NCI-H1105 (cell line): ENCODE results near the gene CEP250.
"Not testable (repeated sequence)": the region's sequence is repeated elsewhere in the genome, so short reads cannot be mapped to it uniquely, and the experiment has no call there.

Source experiments
- DNase-seq: peaks from one replicate; lab custom pipeline; 2025; lab: John Stamatoyannopoulos, UW

CEP250 gene

DNA sequence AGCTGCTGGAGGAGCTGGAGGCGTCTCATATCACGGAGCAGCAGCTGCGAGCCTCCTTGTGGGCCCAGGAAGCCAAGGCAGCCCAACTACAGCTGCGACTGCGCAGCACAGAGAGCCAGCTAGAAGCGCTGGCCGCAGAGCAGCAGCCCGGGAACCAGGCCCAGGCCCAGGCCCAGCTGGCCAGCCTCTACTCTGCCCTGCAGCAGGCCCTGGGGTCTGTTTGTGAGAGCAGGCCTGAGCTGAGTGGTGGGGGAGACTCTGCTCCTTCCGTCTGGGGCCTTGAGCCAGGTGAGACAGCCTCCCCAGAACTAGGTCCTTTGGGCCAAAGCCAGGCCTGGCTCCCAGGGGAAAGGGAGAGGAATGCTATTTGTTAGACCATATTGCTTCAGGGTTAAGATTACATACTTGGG lies 42.4 kb downstream of the CEP250 start:
- no peak for DNase-seq

GRCh38 chr20:35499271-35499670 lies 43.9 kb downstream of the CEP250 start:
- no peak for DNase-seq

- DNase-seq = no peak
Observed at GRCh38 chr20:35502352-35502751, 47.0 kb downstream of the CEP250 start.

DNA sequence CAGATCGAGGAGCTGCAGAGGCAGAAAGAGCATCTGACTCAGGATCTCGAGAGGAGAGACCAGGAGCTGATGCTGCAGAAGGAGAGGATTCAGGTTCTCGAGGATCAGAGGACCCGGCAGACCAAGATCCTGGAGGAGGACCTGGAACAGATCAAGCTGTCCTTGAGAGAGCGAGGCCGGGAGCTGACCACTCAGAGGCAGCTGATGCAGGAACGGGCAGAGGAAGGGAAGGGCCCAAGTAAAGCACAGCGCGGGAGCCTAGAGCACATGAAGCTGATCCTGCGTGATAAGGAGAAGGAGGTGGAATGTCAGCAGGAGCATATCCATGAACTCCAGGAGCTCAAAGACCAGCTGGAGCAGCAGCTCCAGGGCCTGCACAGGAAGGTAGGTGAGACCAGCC lies 47.9 kb downstream of the CEP250 start:
- no peak for DNase-seq

- no peak for DNase-seq
Observed at GRCh38 chr20:35503841-35504561, 48.6 kb downstream of the CEP250 start.

- DNase-seq = no peak
Observed at GRCh38 chr20:35504751-35505150, 49.4 kb downstream of the CEP250 start.

DNA sequence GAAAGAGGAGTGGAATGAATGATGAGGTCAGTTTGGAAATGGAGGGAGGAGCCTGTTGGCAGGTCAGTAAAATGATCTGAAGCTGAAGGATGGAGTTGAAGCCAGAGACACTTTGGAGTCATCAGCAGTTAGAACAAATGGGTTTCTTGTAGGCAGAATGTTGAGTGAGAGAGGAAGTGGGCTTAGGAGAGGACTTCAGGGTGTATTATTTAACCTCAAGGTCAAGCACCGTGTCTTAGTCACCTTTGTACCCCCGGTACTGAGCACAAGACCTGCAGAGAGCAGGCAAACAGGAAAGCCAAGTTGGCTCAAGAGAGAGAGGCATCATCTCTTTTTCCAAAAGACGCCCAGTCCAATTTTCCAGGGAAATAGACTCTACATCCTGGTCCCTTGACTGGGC lies 50.8 kb downstream of the CEP250 start:
- DNase-seq = no peak

DNA sequence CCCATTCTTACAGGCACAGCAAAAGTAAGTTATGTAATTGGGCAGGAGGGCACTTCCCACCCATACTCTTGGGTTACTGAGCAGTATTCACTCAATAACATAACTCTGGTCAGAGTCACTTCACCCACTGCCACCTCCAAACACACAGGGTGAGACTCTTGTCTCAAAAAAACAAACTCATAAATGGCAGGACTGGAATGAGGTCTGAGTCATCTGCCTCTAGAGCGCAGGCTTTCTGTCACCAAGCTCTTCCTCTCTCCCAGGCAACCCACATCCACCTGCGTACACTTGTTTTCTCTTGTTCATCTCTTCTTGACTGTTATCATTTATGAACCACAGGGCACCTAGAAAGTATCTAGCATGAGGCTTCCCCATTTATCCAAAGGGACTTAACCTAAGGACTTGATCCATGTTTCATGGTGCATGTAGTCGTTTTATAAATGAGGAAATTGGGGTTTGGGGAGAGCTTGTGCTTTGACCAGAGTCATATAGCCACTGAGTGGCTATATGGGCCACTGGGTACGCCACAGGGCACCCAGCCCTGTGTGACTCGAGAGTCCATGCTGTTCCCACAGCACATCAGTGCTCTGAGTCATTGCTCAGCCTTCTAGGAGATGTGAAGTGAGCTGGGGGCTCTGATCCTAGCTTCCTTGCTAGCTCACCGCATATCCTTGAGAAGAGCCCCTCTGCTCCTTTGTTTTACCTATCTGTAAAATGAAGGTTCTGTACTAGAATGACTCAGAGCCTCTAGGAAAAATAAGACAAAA lies 51.7 kb downstream of the CEP250 start:
- no peak for DNase-seq

GRCh38 chr20:35508493-35509218 lies 53.3 kb downstream of the CEP250 start:
- DNase-seq = no peak

- no peak for DNase-seq
Observed at GRCh38 chr20:35510951-35511735, 55.7 kb downstream of the CEP250 start.

- peak; percentile 6 for DNase-seq
Observed at GRCh38 chr20:35511814-35512420, 56.5 kb downstream of the CEP250 start.

GRCh38 chr20:35514371-35514932 lies 59.1 kb downstream of the CEP250 start:
- no peak for DNase-seq

DNA sequence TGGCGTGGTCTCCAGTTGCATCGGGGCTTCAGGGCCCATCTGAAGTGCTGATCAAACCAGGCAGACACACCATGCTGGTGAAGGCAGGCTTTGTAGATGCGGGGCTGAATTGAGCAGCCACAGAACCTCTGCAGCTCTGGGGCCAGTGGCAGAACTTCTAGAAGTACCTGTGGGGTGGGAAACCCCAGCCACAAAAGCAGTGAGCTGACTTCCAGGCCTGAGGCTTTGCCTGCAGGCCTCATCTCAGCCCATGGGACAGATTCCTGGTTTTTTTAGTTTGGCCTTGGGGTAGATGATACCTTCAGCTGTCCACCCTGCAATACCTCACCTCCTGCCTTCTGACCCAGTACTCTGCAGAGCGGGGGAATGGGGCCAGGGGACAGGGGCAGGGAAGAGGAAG lies 59.9 kb downstream of the CEP250 start:
- no peak for DNase-seq

DNA sequence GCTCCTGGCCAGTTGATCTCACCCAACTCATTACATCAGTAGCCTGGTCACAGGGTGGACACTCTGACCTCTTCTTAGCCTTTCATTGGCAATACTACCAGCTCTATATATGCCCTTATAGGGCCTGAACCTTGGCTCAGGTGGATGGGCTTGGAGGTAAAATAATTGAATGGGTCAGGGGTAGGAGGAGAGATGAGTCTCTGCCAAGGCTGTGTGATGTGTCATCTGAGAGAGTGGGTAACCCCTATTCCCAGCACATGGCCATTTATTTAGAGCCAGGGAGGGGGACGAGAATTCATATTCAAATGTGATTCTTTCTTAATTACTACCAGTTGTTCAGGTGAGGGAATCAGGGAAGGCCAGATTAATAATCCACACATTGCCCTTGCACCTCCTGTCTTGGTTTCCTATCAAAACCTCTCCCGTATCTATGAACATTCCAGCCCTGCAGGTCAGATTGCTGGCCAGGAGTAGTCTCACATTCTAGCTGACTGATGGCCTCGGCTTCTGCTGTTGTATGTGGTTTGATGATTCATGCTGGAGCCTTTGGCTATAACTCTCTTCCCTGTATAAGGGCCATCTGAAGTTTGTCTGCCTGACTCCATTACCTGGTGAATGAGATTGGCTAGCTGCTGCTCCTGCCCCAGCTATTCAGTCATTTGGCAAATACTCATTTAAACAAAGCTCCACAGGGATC lies 60.7 kb downstream of the CEP250 start:
- no peak for DNase-seq

DNA sequence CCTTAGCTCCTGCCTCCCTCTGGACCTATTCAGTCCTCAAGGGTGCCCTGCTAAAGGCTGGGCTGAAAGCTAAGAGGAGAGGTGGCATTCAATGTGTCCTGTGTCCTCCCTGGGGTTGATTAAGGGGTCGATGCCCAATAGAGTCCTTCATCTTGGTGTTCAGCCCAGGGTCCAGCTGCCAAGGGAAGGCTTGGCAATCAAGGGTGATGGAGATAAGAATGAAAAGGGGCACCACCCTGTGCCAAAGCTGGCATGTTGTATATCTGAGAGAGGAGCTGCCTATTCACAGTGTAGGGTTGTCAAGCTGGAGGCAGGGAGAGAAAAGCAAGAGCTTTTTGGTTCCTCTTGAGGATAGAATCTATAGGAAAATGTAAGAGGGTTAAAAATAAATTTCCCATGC lies 61.7 kb downstream of the CEP250 start:
- DNase-seq = no peak

DNA sequence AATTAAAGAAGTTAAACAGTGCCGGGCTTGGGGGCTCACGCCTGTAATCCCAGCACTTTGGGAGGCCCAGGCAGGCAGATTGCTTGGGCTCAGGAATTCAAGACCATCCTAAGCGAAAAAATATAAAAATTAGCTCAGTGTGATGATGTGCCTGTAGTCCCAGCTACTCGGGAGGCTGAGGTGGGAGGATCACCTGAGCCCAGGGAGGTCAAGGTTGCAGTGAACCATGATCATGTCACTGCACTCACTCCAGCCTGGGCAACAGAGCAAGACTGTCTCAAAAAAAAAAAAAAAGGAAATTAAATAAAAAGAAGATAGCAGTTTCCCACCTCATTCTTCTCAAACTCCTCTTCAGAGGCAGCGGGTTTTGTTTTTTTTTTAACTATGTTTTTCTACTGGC lies 62.4 kb downstream of the CEP250 start:
- not testable (repeated sequence) for DNase-seq

GRCh38 chr20:35518955-35519354 lies 63.6 kb downstream of the CEP250 start:
- DNase-seq = no peak

DNA sequence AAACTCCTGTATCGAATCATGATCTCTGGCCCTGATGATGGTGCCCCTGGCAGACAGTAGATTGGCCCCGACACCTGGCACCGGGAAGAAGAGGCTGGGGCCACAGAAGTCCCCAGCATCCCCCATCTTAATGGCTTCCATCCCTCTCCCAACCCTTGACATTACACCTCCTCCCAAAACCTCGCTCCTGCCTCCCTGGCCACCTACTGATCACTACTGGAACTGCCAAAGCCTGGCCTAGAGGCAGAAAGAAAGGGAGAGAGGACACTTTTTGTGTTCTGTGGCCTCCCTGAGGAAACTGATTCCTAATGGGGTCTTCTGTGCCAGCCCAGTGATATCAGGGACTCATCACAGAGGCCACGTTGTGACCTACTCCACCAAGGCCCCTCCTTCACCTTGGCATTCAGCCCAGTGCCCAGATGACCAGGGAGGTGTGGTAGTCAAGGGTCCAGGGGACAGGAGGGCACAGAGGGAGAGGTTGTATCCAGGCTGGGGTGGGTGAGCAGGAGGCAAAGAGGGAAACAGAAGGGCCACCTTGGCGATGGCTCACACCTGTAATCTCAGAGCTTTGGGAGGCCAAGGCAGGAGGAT lies 68.0 kb downstream of the CEP250 start:
- DNase-seq = no peak

GRCh38 chr20:35525639-35526038 lies 70.2 kb downstream of the CEP250 start:
- DNase-seq = no peak

DNA sequence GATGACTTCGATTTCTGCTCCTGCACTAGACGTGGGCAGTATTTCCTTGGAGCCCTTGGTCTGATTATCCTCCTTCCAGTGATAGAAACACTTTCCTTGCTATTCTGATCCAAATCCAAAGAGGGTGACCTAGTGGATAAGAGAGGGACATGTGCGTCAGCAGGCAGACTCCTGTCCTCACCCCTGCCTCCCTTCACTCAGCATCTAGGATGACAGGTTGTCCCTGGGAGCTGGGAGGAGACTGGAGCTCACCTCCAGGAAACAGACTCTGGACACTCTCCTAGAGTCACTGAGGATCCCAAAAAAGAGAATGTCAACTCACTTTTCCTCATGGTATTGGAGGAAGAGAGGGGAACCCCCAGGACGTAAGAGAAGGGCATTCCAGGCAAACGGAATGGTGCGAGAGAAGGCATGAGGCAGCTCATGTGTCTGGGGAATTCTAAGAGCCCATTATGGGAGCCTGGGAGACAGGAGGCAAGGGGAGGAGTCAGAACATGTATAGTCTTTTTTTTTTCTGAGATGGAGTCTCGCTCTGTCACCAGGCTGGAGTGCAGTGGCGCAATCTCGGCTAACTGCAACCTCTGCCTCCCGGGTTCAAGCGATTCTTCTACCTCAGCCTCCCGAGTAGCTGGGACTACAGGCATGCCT lies 71.8 kb downstream of the CEP250 start:
- DNase-seq = no peak
